Measurements from ENCODE around the gene BHLHA15.

GRCh38 chr7:98210513-98211220, 572 bp upstream of the BHLHA15 start:
- TF ChIP-seq ZNF155 (tag by site-specific recombination; IDR thresholded peaks at IDR 0.05) (no peak), CTCF (tag by site-specific recombination; IDR thresholded peaks at IDR 0.05) (no peak), KLF16 (tag by site-specific recombination; IDR thresholded peaks at IDR 0.05) (no peak), ZBTB7A (tag by site-specific recombination; IDR thresholded peaks at IDR 0.05; ENCODE audit: low read depth) (no peak), ZNF416 (tag by site-specific recombination; IDR thresholded peaks at IDR 0.05) (no peak), ZBTB8A (tag by site-specific recombination; IDR thresholded peaks at IDR 0.05) (peak; percentile 41; the same call in 1 of the 2 replicates), KLF1 (tag by site-specific recombination; IDR thresholded peaks at IDR 0.05) (no peak), ZNF580 (tag by site-specific recombination; IDR thresholded peaks at IDR 0.05) (no peak), REPIN1 (tag by site-specific recombination; IDR thresholded peaks at IDR 0.05; ENCODE audit: low read depth) (no peak), ZSCAN5A (tag by site-specific recombination; IDR thresholded peaks at IDR 0.05) (no peak), SP2 (tag by site-specific recombination; IDR thresholded peaks at IDR 0.05) (peak; percentile 63)

All from HEK293 (cell line).